D341Med (cell line): ENCODE data around the gene SEMA6A.

Source experiments
- DNase-seq: peaks from one replicate; pipeline ENCODE4 v3.0.0; 2012; ENCODE audit warnings: low spot score

SEMA6A gene

DNA sequence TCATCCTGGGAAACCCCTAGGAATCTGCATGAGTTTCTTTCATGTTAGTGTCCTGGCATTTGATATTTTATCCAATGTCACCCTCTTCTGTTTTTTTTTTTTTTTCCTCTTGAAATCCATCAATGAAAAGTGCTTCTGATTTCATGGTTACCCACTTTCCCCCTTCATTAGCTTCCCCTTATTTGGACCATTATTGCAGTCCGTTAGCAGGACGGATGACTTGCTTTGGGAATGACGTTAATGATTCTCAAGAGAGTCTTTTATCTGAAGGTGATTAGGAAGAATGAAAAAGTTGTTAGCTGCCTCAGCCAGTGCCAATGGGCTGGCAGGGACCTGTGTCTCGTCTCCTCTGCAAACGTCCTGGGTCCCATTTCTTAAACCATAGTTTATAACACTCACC is 134.7 kb downstream of the SEMA6A start:
- DNase-seq: no peak

- DNase-seq: no peak
Measured at GRCh38 chr5:116438979-116439554, 135.6 kb downstream of the SEMA6A start.

DNA sequence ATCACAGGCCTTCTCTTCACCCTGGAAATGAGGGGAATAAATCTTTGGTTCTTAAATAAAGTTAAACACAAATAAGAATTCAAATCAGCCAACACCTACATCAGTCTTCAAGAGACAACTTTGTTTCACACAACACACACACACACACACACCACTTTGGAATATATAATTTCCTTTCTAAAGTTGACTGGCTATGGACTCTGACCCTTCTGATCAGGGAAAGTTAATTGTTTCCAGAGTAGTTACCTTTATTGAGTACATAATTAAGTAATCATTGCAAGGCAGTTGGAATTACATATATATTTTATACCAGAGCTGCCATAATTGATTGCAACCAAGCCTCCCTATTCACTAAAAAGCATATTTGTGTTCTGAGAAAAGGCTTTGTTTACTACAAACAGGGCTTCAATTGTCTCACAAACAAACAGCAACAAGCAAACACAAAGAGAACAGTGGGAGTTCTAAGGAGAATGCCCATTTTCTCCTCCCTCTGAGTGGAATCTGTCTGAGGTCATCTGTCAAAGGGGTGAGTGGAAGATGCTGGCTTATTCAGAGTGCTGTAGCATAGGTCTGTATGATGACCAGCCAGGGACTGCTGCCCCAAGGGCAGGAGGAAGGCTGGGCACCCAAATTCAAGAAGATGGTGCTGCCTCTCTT is 136.6 kb downstream of the SEMA6A start:
- no peak for DNase-seq

GRCh38 chr5:116437351-116437705 is 137.3 kb downstream of the SEMA6A start:
- DNase-seq: no peak

GRCh38 chr5:116436674-116437350 is 137.8 kb downstream of the SEMA6A start:
- no peak for DNase-seq

DNA sequence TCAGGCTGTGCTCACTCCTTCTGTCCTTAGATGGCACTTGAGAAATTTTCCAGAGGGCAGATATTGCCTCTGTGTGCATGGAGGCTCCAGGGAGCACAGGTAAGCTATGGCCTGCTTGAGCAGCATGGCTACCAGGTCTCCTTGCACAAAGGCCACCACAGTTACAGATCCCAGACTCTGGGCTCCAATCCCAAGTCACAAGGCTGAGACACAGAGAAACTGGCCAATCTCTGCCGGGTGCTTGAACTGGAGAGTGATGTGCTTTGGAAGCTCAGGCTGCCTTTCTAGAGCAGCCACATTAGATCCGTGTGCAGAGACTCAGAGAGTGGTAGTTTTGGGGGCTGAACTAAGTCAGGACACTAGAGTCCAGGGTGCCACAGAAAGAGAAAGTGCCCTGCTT is 145.7 kb downstream of the SEMA6A start:
- DNase-seq: no peak

- DNase-seq: no peak
Measured at GRCh38 chr5:116428413-116428812, 146.2 kb downstream of the SEMA6A start.

DNA sequence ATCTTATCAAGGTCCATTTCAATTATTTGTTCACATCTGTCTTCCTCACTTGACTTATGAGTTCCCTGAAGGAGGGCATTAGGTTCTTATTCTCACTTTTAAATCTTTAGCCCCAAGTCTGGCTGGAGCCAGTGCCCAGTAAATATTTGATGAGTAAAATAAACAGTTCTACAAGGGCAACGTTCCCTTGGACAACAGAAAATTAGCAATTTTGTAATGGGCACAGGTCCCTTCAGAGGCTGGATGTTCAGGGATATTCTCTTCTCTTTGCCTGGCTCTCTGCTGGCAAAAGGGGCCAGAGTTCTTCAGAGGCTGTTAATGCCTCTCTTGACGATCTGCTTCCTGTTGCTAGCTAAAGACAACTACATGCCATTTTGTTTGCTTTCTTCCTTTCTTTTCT is 149.7 kb downstream of the SEMA6A start:
- no peak for DNase-seq

GRCh38 chr5:116424258-116424615 is 150.4 kb downstream of the SEMA6A start:
- DNase-seq: no peak

DNA sequence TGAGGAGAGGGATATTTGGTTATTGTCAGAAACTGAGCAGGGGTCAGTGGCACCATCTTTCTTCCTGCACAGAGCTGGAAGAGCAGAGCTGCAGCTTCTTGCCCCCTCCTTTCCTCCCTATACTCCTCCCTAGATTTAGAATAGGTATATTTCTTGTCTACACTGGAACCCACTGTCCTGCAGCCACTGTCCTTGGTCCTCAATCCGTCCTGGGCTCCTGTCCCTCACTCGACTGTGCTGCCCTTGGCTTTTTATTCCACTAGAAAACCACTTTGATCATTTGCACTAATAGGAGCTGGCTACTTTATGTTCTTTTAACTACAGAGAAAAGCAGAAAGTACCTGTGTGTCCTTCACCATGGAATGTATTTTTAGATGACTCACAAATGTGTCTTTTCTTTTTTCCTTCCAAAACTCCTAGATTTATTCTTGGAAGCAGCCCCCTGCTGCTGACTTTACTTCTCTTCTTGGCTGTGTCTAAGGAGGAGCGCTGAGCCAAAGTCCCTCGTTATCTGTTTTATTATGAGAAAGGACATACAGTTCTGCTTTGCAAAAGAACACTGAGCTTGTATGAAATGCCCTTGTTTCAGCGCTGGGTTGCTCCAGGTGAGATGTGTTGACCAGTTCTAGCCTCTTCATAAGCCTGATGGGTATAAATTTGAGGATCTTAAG is 150.9 kb downstream of the SEMA6A start:
- DNase-seq: no peak

- DNase-seq: no peak
Measured at GRCh38 chr5:116423141-116423540, 151.5 kb downstream of the SEMA6A start.

DNA sequence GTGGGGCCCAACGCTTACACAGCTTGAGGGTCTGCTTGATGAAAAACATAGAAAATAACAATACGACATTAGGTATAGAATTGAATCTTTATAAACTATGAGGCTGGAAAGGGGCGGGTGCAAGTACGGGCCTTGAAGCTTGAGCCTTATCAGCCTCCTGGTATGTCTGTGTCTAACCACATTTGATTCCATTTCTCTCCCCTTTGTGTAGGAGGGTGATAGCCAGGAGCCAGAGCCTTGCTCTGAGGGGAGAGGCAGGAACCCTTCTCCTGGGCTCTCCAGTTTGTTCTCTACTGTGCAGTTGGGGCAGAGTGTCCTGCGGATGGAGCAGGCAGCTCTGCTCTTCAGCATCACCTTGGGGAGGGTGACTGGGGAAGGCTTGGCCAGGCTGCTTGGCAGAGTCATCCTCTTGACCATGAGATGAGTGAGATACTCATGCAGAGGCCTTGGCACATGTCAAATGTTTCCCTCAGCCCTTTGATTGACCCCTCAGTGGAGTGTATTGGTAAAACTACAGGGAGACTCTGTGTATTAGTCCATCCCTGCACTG is 153.5 kb downstream of the SEMA6A start:
- no peak for DNase-seq

GRCh38 chr5:116420540-116420939 is 154.1 kb downstream of the SEMA6A start:
- DNase-seq: no peak

DNA sequence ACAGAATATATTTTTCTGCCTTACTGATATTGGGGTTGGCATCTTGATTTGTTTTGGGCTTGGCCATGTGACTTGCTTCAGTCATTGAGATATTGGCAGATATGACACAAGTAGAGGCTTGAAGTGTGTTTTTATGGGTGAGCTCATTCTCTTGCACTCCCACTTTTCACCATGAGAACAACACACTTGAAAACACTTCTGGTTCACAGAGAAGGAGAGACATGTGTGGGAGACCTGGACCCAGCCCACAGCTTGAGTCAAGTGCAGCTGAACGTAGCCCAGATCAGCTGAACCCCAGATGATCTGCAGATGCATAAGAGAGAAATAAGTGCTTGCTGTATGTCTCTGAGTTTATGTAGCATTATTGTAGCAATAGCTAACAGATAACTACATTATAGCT is 155.4 kb downstream of the SEMA6A start:
- no peak for DNase-seq

DNA sequence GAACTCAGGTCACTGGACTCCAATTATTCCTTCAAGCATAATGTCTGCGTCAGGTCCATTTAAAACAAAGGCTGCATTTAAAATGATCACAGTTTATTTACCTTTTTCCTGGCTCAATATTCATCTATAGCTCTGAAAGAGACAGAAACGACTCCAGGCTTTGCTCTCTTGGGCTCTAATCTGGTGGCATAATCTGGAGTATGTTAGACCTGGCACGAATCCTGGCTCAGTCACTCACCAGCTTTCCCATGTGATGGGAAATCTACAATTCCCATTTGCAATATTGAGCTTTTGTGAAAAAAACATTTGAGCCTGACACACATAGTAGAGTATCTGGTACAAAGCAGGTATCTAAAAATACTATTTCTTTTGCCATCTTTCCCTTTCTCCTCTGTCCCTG is 155.8 kb downstream of the SEMA6A start:
- no peak for DNase-seq

DNA sequence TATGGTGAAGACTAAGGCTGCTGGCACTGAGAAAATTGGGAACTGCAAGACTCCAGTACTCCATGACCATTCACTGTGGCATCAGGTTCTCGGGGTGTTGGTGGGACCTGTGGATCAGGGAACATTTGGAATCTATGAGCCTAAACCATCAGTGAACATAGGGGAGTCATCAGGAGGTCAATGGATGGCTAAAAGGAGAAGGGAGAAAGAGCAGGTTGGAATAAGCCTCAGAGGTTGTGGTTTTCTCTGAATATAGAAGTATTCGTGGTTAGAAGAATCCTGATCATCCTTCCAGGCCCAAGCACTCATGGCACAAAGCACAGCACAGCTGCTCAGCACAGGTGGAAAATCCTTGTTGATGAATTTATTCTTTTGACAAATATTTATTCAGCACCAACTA is 156.6 kb downstream of the SEMA6A start:
- no peak for DNase-seq

DNA sequence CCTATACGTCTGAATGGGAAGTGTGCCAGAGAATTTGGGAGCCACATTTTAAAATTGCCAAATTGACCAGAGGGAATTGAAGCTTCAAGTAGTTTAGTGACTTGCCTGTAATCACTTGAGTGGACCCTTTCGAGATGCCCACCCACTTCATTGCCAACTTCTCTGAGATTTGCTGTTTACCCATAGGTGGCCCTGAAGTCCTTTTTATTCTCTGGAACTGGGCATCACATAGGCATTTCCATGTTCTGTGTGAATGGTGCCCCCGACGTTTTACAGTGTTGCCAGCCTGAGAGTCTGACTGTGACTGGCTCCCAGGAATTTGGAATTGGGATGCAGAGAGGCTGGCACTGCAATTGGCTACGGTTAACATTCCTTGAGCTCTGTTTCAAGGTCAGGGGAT is 158.6 kb downstream of the SEMA6A start:
- no peak for DNase-seq

- DNase-seq: no peak
Measured at GRCh38 chr5:116415182-116415581, 159.4 kb downstream of the SEMA6A start.

DNA sequence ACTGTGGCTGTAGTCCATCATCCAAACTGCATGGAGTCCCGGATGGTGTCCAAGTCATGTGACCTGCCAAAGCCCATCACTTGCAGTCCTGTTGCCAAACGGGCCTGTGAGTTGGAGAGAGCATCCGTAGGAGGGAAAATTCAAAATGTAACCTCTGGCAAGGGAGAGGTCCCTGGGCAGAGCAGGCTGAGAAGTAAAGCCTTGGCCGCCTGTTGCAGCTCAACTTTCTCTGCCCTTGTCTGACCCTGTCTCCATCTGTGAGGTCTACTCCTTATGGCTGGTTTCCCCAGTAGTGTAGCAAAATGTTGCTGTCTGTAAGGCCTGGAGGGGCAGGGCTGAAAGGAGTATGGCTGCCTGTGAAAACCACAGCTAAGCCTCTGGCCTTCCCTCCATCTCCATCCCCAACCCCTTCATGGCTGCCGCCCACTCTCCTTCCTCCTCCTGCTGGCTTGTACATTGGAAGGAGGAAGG is 163.5 kb downstream of the SEMA6A start:
- no peak for DNase-seq

DNA sequence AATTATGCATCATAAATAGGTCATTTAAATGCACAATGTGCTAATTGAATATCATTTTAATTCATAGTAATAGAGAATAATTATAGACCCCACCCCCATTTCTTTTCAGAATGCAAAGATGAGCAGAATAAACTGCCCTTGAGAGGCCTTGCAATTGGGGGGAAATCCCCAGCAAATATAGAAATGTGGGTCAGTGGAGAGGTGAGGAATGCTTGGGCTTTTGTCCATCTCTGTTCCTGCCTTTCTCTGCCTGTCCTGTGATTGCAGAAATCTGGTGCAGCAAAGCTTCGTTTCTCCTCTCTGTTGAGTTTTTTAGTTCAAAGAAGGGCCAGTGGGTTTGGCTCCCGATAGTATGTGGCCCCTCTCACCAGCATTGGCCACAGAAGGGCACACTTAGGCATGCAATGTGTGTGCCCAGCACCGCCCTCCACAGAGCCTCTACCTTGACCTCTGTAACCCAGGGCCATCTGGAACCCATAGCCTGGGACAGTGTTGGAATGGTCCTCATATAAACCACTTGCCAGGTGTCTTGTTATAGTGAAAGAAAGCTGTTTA is 164.2 kb downstream of the SEMA6A start:
- no peak for DNase-seq

DNA sequence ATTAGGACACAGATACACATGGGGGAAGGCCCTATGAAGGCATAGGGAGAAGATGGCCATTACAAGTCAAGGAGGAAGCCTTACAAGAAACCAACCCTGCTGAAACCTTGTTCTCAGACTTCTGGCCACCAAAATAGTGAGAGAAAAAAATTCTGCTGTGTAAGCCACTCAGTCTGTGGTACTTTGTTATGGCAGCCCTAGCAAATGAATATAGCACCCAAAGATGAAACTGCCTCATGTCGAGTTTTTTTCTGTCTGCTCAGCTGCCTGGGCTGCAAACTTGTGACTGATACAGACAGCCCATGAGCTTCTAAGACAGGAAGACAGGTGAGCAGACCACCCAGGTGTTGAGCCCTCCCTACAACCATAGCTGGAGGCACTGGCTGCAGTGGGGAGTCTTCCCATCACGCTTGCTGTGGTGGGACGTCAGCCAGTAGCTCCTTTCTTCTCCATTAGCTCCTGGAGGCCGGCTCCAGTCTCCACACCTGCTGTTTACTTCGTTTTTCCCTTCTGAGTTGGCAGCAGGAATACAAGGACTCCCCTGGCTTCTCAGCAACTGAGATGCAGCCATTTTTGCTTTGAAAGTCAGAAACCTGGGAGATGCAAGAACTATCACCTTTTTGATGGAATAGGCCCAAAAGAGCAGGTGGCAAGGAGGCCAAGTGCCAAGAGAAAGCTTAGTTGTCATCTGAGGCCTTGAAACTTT is 164.9 kb downstream of the SEMA6A start:
- no peak for DNase-seq
